Measurements from ENCODE around the gene FOSL1. TPM values are rescaled to one million over a fixed set of nuclear protein-coding genes. Genes with fewer than 3 reads are reported as not detected.

FOSL1 gene
- total and polyA plus RNA-seq, 2 of the 13 experiments (the other 11 are each of a cell fraction or from before 2014, with no cell fraction given) = 4.0 to 4.1 TPM

DNA sequence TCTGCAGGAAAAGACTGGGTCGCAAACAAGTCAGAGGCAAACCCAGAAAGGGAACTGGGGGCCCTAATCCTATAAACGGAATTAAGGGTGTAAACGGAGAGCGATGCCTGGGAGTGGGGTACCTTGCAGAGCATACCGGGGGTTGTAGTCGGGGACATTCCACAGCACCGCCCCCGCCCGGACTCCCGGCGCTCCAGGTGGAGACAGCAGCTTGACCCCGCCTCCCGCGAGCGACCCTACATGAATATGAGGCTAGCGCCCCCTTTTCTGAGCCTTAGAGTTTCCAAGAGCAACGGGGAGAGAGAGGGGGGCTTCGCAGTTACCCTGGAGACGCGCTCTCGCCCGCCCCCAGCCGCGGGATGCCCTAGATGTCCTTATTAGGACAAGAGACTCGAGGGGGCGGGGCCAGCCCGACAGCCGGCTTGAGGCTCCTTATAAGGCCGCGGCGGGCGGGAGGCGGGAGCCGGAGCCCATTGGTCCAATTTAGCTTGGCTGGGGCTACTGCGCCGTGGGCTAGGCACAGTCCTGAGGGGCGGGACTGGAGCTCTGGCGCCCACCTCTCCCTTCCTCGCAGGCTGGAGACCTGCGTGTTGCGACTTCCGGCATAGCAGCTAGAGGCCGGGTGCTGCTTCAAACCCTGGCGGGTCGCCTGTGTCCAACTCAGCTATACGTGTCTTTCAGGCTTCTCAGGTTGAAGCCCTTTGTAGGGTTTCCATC is 40.9 kb downstream of the FOSL1 start (continued):
- no peak for TF ChIP-seq ZNF550 (CRISPR knock-in tag; IDR thresholded peaks at IDR 0.05; ENCODE audit: borderline replicate concordance)
- TF ChIP-seq NCOA2 (CRISPR knock-in tag; IDR thresholded peaks at IDR 0.05) = no peak
- TF ChIP-seq ZFYVE20 (CRISPR knock-in tag; IDR thresholded peaks at IDR 0.05; ENCODE audit: borderline replicate concordance, low read depth) = no peak
- TF ChIP-seq, protein P1, sequence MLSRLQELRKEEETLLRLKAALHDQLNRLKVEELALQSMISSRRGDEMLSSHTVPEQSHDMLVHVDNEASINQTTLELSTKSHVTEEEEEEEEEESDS (CRISPR knock-in tag; IDR thresholded peaks at IDR 0.05; ENCODE audit: borderline replicate concordance) = no peak
- no peak for TF ChIP-seq CEBPG (CRISPR knock-in tag; IDR thresholded peaks at IDR 0.05)
- TF ChIP-seq, protein P2, sequence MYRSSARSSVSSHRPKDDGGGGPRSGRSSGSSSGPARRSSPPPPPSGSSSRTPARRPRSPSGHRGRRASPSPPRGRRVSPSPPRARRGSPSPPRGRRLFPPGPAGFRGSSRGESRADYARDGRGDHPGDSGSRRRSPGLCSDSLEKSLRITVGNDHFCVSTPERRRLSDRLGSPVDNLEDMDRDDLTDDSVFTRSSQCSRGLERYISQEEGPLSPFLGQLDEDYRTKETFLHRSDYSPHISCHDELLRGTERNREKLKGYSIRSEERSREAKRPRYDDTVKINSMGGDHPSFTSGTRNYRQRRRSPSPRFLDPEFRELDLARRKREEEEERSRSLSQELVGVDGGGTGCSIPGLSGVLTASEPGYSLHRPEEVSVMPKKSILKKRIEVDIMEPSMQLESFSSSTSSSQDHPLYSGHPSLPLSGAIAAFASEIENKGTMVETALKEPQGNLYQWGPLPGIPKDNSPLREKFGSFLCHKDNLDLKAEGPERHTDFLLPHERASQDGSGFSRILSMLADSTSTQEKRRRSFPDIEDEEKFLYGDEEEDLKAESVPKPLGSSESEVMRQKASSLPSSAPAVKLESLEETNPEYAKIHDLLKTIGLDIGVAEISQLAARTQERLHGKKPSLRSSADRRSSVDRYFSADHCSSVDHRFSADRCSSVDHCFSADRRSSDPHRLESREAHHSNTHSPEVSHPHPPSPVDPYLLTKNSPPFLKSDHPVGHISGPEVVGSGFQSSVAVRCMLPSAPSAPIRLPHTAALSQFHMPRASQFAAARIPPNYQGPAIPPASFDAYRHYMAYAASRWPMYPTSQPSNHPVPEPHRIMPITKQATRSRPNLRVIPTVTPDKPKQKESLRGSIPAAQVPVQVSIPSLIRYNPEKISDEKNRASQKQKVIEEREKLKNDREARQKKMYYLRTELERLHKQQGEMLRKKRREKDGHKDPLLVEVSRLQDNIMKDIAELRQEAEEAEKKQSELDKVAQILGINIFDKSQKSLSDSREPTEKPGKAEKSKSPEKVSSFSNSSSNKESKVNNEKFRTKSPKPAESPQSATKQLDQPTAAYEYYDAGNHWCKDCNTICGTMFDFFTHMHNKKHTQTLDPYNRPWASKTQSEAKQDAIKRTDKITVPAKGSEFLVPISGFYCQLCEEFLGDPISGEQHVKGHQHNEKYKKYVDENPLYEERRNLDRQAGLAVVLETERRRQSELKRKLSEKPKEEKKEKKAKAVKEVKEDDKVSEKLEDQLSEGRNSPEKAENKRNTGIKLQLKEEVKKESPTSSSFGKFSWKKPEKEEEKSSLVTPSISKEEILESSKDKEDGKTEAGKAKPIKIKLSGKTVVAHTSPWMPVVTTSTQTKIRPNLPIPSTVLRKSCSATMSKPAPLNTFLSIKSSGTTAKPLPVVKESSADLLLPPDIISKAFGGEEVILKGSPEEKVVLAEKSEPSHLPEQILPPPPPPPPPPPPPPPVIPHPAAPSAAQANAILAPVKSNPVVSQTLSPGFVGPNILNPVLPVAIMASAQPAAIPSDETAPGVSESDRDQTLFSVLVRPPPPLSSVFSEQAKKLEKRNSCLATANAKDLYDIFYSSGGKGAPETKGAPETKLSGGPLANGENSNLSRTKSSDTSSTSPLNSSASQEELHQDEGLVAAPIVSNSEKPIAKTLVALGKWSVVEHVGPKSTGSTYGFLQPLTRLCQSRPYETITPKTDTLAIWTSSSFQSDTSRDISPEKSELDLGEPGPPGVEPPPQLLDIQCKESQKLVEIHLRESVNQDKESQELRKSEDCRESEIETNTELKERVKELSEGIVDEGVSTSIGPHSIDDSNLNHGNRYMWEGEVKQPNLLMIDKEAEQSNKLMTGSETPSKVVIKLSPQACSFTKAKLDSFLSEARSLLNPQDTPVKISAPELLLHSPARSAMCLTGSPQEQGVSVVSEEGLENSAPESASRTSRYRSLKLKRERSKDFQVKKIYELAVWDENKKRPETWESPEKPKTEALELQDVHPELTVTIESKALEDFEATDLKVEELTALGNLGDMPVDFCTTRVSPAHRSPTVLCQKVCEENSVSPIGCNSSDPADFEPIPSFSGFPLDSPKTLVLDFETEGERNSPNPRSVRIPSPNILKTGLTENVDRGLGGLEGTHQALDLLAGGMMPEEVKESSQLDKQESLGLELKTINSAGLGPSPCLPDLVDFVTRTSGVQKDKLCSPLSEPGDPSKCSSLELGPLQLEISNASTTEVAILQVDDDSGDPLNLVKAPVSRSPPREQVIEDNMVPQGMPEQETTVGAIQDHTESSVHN (CRISPR knock-in tag; IDR thresholded peaks at IDR 0.05) = no peak
- no peak for TF ChIP-seq ZNF274 (CRISPR knock-in tag; IDR thresholded peaks at IDR 0.05)
- no peak for TF ChIP-seq KLF11 (CRISPR knock-in tag; IDR thresholded peaks at IDR 0.05)
- no peak for TF ChIP-seq REST (IDR thresholded peaks at IDR 0.05; ENCODE audit: borderline replicate concordance in 1 of 2, low read depth in 1 of 2, low read length in 2 of 2)
- no peak for TF ChIP-seq ZNF768 (CRISPR knock-in tag; IDR thresholded peaks at IDR 0.05)
- TF ChIP-seq MIER2 (CRISPR knock-in tag; IDR thresholded peaks at IDR 0.05) = no peak
- no peak for TF ChIP-seq ZSCAN31 (CRISPR knock-in tag; IDR thresholded peaks at IDR 0.05; ENCODE audit: low read depth)
- TF ChIP-seq, protein P3, sequence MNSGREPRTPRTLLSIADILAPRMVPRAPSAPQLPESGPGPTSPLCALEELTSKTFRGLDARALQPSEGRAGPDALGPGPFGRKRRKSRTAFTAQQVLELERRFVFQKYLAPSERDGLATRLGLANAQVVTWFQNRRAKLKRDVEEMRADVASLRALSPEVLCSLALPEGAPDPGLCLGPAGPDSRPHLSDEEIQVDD (CRISPR knock-in tag; IDR thresholded peaks at IDR 0.05; ENCODE audit: borderline replicate concordance) = no peak
- no peak for TF ChIP-seq EED (CRISPR knock-in tag; IDR thresholded peaks at IDR 0.05)
